8988T (cell line): Measurements from ENCODE around the gene NT5C3B.
"Not testable (repeated sequence)": the region's sequence is repeated elsewhere in the genome, so short reads cannot be mapped to it uniquely, and the experiment has no call there.

Experiments used
- DNase-seq: peaks from one replicate; pipeline ENCODE4 v3.0.0; 2011

The NT5C3B gene

DNA sequence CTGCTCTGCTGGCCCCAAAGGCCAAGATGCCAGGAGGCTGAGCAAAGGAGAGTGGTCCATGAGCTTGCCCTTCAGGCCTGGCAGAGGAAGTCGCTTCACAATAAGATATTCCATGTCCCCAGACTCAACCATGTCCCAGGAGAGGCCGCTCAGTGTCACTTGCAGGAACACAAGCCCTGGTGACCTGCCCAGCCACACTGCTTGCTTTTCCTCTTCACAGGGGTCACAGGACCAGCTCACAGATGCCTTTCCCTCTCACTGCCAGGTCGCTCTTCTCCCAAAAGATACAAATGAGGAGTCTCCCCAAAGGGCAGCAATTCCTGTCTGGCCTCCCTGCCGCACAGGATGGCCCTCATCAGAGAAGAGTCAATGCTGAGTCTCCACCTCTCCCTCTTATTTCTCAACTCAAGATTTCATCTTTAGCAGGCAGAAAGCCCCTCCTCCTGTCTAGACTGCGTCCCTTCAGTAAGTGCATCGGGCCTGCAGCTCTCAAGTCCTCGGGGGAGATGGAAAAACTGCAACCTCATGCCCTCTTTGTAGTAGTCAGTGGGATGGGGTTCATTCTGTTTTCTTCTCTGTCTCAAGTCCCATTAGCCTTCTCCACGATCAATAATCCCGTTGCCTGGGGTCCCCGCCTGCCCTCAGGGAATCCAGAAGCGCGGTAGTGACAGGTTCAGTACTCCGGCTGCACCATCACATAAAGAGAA is 54.5 kb downstream of the NT5C3B start:
- DNase-seq = no peak

DNA sequence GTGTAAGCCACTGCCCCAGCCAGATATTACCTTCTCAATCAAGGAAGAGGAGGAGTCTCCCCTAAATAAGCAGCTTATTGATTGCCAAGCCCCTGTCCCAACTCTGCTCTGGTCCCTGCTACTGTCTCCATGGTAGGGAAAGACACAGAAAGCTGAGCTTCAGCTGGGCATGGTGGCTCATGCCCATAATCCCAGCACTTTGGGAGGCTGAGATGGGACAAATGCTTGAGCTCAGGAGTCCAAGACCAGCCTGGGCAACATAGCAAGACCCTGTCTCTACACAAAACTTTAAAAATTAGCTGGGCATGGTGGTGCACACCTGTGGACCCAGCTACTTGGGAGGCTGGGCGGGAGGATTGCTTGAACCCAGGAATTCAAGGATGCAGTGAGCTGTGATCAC is 56.1 kb downstream of the NT5C3B start:
- no peak for DNase-seq

DNA sequence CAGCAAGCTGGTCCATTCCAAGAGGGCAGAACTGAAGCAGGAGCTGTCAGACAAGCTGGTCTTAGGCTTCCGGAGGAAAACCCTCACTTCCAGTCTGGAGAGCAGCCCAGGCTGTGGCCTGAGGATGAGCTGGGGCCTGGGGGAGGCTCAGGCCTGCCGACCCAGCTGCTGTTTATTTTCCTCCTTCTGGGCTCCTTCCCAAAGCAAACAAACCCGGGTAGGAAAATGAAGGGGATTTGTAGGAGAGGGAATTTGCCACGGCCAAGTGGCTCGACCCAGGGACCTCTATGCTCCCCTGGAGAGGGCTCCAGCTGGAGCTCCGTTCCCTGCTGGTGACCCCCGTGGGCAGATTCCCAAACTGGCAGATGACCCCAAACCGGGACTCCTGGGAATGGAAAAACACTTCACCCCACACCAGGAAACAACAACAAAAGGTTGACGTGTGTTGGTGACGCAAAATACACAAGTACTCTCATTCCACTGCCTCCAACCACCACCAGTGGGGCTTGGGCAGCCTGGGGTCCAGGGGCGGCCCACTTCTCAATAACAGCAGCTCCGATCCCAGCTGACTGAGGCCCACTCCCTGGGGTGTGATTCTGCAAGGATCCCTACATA is 58.4 kb downstream of the NT5C3B start:
- no peak for DNase-seq

DNA sequence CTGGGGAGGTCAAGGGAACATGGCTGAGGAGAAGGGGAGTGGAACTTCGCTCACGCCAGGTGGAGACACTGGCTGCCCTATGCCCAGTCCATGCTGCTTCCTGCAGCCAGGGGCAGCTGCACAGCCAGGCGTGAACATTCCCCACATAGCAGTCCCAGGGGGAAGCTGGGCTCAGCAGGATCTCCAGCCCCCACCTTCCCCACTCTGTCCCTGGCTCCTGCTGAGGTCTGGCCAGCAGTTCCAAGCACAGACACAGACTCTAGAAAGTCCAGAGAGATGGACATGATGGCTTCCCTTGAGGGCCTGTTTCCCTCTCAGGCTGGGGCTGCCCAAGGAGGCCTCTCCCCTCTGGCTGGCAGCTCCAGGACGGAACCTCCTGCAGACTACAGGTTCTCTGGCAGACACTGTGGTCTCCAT is 58.9 kb downstream of the NT5C3B start:
- DNase-seq = no peak

DNA sequence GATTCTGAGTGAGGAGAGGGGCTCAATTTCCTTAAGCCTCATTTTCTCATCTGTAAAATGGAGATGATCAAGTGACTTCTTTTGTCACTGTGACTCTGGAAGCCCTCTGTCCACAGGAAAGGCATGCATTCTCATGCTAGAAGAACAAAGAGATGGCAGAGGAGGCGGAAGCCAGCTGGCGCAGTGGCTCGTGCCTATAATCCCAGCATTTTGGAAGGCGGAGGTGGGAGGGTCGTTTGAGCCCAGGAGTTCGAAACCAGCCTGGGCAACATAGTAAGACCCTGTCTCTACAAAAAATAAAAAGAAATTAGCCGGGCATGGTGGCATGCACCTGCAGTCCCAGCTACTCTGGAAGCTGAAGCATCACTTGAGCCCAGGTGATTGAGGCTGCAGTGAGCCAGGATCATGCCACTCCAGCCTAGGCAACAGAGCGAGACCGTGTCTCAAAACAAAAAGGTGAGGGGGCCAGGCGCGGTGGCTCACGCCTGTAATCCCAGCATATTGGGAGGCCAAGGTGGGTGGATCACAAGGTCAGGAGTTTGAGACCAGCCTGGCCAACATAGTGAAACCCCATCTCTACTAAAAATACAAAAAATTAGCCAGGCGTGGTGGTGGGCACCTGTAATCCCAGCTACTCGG is 59.7 kb downstream of the NT5C3B start:
- DNase-seq = not testable (repeated sequence)

DNA sequence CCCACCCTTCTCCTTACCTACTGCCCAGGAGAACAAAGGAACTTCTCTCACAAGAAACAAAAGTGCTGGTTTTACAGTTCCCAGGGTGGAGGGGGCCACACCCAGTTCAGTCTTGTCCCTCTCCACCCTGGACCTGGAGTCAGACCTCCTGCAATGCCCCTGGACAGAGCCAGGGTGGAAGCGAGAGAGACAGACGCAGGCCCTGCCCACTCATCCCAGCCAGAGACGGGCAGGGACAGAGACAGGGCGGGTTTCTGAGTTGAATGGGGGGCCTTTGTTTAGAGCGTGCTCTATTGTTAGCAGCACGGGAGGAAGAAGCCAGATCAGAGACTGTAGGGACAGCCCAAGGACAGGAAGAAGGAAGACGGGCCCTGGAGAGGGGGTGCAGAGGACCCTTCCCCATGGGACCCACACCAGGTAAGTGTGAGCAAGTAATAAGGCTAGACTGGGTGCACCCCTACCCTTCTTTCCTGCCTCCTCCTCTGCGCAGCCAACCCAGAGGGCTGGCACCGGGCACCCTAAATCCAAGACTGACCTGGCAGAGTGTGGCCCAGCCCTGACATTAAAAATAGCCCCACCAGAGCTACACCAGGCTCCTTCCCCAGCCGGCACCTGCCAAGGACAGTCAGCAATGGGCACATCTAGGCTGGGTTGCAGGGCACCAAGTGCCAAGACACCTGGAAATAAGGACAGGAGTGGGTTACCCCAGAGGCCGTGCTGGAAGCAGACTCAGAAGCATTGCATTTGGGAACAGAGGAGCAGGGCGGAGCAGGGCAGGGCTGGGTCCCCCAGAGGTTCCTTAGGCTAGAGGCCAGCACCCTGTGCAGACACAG is 60.4 kb downstream of the NT5C3B start:
- DNase-seq = no peak
